ENCODE data around the gene ANKHD1. TPM values are rescaled to one million over a fixed set of nuclear protein-coding genes. Genes with fewer than 3 reads are reported as not detected.

The ANKHD1 gene
- total and polyA plus RNA-seq, 4 donors = 33.2 to 116 (median 60.1) TPM

GRCh38 chr5:140563596-140563995, 162.0 kb downstream of the ANKHD1 start:
- H3K36me3 ChIP-seq (ENCODE audit: control insufficient read depth in 4 of 4, insufficient read depth in 3 of 4, low read depth in 1 of 4, low read length in 3 of 4) = peaks cover 6 to 20% (median 15%) of the 10 kb centered on the region in 4 donors
- 67% methylated on average over 8 of the region's 8 CpGs for WGBS

More at GRCh38 chr5:140563596-140563995, 162.0 kb downstream of the ANKHD1 start:
- no peaks in the 10 kb centered on the region for H3K9me3 ChIP-seq (ENCODE audit: control insufficient read depth in 4 of 4, low read length in 3 of 4)
- peak overlapping the region; percentile 92 to 96 for H3K27ac ChIP-seq (ENCODE audit: low read depth in 1 of 2, low read length in 2 of 2)
- H3K4me3 ChIP-seq (ENCODE audit: low read depth in 1 of 3, low read length in 3 of 3) = peak overlapping the region; percentile 62 to 97 (median 66)
- H3K4me1 ChIP-seq (ENCODE audit: control insufficient read depth in 4 of 4, insufficient read depth in 4 of 4, low read length in 3 of 4) = peaks cover 27 to 77% (median 73%) of the 10 kb centered on the region in 4 donors
- no peak for TF ChIP-seq ATF3 (IDR thresholded peaks at IDR 0.05)
- TF ChIP-seq RXRA (IDR thresholded peaks at IDR 0.05) = no peak
- TF ChIP-seq HNF4G (IDR thresholded peaks at IDR 0.05) = no peak
- TF ChIP-seq YY1 (IDR thresholded peaks at IDR 0.05) = no peak
- TF ChIP-seq NR2F2 (IDR thresholded peaks at IDR 0.05) = no peak
- TF ChIP-seq RAD21 (IDR thresholded peaks at IDR 0.05) = no peak
- TF ChIP-seq ZBTB33 (IDR thresholded peaks at IDR 0.05) = no peak
- TF ChIP-seq HNF4A (conservative IDR thresholded peaks at IDR 0.05) = no peak
- TF ChIP-seq TAF1 (conservative IDR thresholded peaks at IDR 0.05) = no peak
- no peak for TF ChIP-seq MAX (IDR thresholded peaks at IDR 0.05)
- no peak for TF ChIP-seq JUND (IDR thresholded peaks at IDR 0.05)
- TF ChIP-seq REST (IDR thresholded peaks at IDR 0.05) = no peak
- no peak for TF ChIP-seq FOXA2 (IDR thresholded peaks at IDR 0.05)
- TF ChIP-seq FOXA1 (IDR thresholded peaks at IDR 0.05) = no peak
- no peaks in the 10 kb centered on the region for H3K27me3 ChIP-seq (ENCODE audit: control insufficient read depth in 4 of 4, insufficient read depth in 4 of 4, low read length in 3 of 4)
- peak overlapping the region; percentile 73 to 97 for H3K9ac ChIP-seq (ENCODE audit: low read depth in 1 of 2, low read length in 2 of 2)
- DNase-seq (ENCODE audit: low spot score) = no peak
